Glutamatergic neuron (in vitro differentiated cells): Measurements from ENCODE around the gene CACNB2. TPM values are rescaled to one million over a fixed set of nuclear protein-coding genes. Genes with fewer than 3 reads are reported as not detected.

ENCODE experiments used
- DNase-seq: peaks from one replicate; pipeline ENCODE4 v3.0.0; 2022
- H3K27ac Mint-ChIP-seq: one replicate; pipeline ENCODE4 v1.8.0; 2020; ENCODE audit warnings: mild to moderate bottlenecking, mixed read lengths, inconsistent platforms; ENCODE audit not compliant: unreplicated experiment
- H3K27me3 Mint-ChIP-seq: one replicate; pipeline ENCODE4 v1.8.0; 2020; ENCODE audit warnings: mild to moderate bottlenecking, moderate library complexity, mixed read lengths, inconsistent platforms; ENCODE audit not compliant: unreplicated experiment
- H3K36me3 Mint-ChIP-seq: one replicate; pipeline ENCODE4 v1.8.0; 2020; ENCODE audit warnings: mild to moderate bottlenecking, mixed read lengths, inconsistent platforms; ENCODE audit not compliant: unreplicated experiment
- H3K4me1 Mint-ChIP-seq: one replicate; pipeline ENCODE4 v1.8.0; 2020; ENCODE audit warnings: mild to moderate bottlenecking, low read depth, mixed read lengths, inconsistent platforms; ENCODE audit not compliant: unreplicated experiment
- H3K4me3 Mint-ChIP-seq: one replicate; pipeline ENCODE4 v1.8.0; 2020; ENCODE audit warnings: mild to moderate bottlenecking, mixed read lengths, inconsistent platforms; ENCODE audit not compliant: unreplicated experiment
- H3K9me3 Mint-ChIP-seq: one replicate; pipeline ENCODE4 v1.8.0; 2020; ENCODE audit warnings: mild to moderate bottlenecking, moderate library complexity, mixed read lengths, inconsistent platforms; ENCODE audit not compliant: unreplicated experiment
- total RNA-seq: library from RNA; stranded (reverse); fragmentation: NEBNext Ultra II Directional; extraction: Animal tissue kit (Norgen Biotek cat#: 25700); gene quantifications from one replicate; pipeline ENCODE4 v1.2.1, GENCODE V29; 2021; ENCODE audit not compliant: unreplicated experiment
- TF ChIP-seq, protein P1 (sequence below): fragments of 200-600 bp; sonication (generic); IDR thresholded peaks from one replicate; pipeline ENCODE4 v1.5.0; 2021; ENCODE audit not compliant: partially characterized antibody, unreplicated experiment

CACNB2 gene
- total RNA-seq, 1 donor from 2014 or later = 3.2 TPM

DNA sequence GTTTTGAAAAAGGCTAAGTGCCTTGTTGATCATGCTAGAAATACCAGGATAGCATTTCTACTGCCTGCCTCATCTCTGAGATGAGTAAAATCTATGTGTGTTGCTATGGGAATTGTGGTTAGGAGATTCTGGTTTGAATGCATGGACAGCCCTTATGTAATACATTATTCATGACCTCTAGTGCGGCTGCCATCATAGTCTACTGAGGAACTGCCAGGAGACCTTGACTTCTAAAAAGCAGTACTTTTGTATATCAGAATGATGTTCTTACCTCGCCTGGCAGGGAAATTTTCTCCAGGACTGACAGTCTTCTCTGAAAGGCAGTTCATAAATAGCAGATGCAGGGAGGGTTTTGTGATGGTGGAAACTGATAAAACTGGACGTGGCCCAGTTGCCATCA, 262.6 kb downstream of the CACNB2 start:
- H3K4me3 Mint-ChIP-seq = no peak overlapping the region
- no peak overlapping the region for H3K27ac Mint-ChIP-seq
- no peaks in the 10 kb centered on the region for H3K36me3 Mint-ChIP-seq
- peaks cover 7% of the 10 kb centered on the region for H3K9me3 Mint-ChIP-seq
- H3K27me3 Mint-ChIP-seq = peaks cover 3% of the 10 kb centered on the region
- TF ChIP-seq, protein P1, sequence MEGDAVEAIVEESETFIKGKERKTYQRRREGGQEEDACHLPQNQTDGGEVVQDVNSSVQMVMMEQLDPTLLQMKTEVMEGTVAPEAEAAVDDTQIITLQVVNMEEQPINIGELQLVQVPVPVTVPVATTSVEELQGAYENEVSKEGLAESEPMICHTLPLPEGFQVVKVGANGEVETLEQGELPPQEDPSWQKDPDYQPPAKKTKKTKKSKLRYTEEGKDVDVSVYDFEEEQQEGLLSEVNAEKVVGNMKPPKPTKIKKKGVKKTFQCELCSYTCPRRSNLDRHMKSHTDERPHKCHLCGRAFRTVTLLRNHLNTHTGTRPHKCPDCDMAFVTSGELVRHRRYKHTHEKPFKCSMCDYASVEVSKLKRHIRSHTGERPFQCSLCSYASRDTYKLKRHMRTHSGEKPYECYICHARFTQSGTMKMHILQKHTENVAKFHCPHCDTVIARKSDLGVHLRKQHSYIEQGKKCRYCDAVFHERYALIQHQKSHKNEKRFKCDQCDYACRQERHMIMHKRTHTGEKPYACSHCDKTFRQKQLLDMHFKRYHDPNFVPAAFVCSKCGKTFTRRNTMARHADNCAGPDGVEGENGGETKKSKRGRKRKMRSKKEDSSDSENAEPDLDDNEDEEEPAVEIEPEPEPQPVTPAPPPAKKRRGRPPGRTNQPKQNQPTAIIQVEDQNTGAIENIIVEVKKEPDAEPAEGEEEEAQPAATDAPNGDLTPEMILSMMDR = no peak
- DNase-seq = no peak
- H3K4me1 Mint-ChIP-seq = peaks cover 26% of the 10 kb centered on the region

DNA sequence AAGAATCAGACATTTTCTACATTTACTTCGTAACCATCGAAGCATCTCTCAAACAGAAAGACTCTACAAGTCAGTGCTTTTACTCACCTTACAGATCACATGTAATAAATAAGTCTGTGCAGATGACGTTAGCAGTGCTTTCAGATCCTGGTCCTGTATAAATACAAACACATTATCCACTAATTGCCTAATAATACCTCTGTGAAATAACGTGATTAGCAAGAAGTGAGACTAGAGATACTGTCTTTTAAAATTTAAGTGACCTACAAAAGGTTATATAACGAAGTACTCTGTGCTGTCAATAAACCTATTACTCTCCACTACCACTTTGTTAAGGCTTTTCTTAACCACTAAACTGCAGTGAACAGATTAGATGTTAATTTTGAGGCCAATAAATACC, 264.3 kb downstream of the CACNB2 start:
- H3K36me3 Mint-ChIP-seq = no peaks in the 10 kb centered on the region
- peaks cover 7% of the 10 kb centered on the region for H3K9me3 Mint-ChIP-seq

DNA sequence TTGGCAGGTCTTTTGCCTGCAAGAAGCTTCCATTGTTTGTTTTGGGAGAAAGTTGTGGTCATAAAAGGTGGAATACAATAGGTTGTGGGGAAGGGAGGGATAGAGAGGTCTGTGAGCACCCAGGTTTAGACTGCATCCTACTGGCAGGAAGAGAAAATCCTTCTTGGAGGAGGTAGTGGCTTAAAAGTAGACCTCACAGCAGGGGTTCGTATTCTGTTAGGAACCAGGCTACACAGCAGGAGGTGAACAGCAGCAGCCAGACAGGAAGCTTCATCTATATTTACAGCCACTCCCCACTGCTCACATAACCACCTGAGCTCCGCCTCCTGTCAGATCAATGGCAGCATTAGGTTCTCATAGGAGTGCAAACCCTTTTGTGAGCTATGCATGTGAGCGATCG, 265.9 kb downstream of the CACNB2 start:
- no peak overlapping the region for H3K27ac Mint-ChIP-seq
- H3K27me3 Mint-ChIP-seq = no peaks in the 10 kb centered on the region
- no peak overlapping the region for H3K4me3 Mint-ChIP-seq
- no peak for DNase-seq
- TF ChIP-seq, protein P1 = no peak
- H3K36me3 Mint-ChIP-seq = no peaks in the 10 kb centered on the region
- no peaks in the 10 kb centered on the region for H3K9me3 Mint-ChIP-seq
- H3K4me1 Mint-ChIP-seq = peaks cover 12% of the 10 kb centered on the region

More for the DNA sequence above, 264.3 kb downstream of the CACNB2 start:
- no peak for DNase-seq
- H3K4me1 Mint-ChIP-seq = peaks cover 25% of the 10 kb centered on the region
- H3K4me3 Mint-ChIP-seq = no peak overlapping the region
- H3K27ac Mint-ChIP-seq = no peak overlapping the region
- TF ChIP-seq, protein P1 = no peak
- peaks cover 3% of the 10 kb centered on the region for H3K27me3 Mint-ChIP-seq

DNA sequence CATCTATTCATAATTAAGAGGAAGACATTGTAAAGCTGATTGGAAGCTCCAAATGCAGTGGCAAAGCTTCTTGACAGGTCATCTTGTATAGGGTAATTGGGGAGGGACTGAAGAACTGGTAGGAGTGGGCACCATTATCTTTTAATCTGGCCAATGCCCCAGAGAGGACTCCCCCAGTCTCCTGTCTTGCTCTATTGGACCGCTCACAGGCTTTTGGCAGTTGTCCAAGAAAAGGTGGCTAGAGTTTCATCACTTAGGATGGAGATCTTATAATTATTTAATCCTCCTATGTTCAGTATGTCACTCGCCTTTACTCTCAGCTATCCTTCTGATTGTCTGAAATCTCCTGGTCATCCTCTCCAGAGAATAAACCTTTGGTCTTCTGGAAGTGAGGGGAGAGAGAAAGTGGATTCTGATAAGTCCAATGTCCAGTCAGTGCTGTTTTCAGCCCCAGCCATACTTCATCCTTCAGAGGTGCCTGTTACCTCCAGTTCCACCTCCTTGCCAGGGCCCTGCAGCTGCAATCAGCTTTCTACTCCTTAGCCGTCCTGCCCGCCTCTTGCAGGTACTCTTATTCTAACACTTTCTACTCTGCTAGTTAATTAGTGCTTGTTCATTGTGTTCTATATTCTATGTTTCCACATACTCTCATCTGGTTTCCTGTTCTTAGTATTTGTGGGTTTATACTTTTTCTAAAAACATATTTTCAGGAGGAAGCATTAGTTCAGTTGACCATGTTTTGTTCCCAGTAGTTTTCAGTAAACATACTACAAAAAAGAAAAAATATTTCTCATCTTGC, 269.6 kb downstream of the CACNB2 start:
- Mint-ChIP-seq H3K36me3 (no peaks in the 10 kb centered on the region), H3K4me1 (peaks cover 4% of the 10 kb centered on the region), H3K27me3 (no peaks in the 10 kb centered on the region), H3K4me3 (no peak overlapping the region), H3K9me3 (no peaks in the 10 kb centered on the region), H3K27ac (no peak overlapping the region)
- DNase-seq = no peak
- TF ChIP-seq, protein P1 = no peak

DNA sequence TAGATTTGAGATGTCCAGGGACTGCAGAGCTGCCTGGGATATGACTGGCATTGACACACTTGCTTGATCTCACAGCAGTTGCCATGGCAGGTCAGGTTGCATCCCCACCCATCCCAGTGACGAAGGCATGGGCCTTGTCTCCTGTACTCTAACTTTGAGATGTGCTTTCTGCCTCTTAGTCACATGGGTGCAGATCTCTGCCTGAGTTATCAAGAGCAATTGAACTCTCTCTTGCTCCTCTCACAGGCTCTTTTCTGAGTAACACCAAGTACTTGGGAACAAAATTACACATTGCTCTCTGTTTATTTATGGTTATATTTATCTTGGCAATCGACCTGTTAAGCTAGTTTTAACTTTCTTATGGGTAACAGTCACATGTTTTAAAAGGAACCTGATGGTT, 273.8 kb downstream of the CACNB2 start:
- H3K27me3 Mint-ChIP-seq = no peaks in the 10 kb centered on the region
- no peak overlapping the region for H3K4me3 Mint-ChIP-seq
- H3K27ac Mint-ChIP-seq = no peak overlapping the region
- H3K9me3 Mint-ChIP-seq = no peaks in the 10 kb centered on the region
- peaks cover 4% of the 10 kb centered on the region for H3K4me1 Mint-ChIP-seq
- H3K36me3 Mint-ChIP-seq = no peaks in the 10 kb centered on the region
- DNase-seq = no peak
- TF ChIP-seq, protein P1 = no peak
